Prostate gland (tissue), 2 donors: Measurements from ENCODE around the gene FYTTD1. TPM values are rescaled to one million over a fixed set of nuclear protein-coding genes. Genes with fewer than 3 reads are reported as not detected.

Source experiments
- DNase-seq: peaks from one replicate; pipeline ENCODE4 v3.0.0-alpha.2; 2019; ENCODE audit warnings: low spot score
- H3K27ac ChIP-seq, 2 donors: fragments of 200-600 bp; sonication (generic); 2 replicates each; pipeline ENCODE4 v1.5.1; 2017 to 2019
- H3K27me3 ChIP-seq: fragments of 200-600 bp; sonication (generic); replicated peaks from 2 replicates; pipeline ENCODE4 v1.5.1; 2019; ENCODE audit not compliant: insufficient read depth
- H3K36me3 ChIP-seq, 2 donors: fragments of 200-600 bp; sonication (generic); 1 replicate in 1 of 2; 2 replicates in 1 of 2; pipeline versions ENCODE4 v1.5.1 to v1.8.1; 2017 to 2019
- H3K4me1 ChIP-seq: fragments of 200-600 bp; sonication (generic); replicated peaks from 2 replicates; pipeline ENCODE4 v1.5.1; 2019
- H3K4me3 ChIP-seq, 2 donors: fragments of 200-600 bp; sonication (generic); 2 replicates each; pipeline ENCODE4 v1.5.1; 2017 to 2019
- H3K9me3 ChIP-seq: fragments of 200-600 bp; sonication (generic); 2 replicates; pipeline ENCODE4 v1.5.1; 2017
- CTCF ChIP-seq, 4 experiments: fragments of 200-600 bp in 2 of 4; fragments of 450-650 bp in 2 of 4; sonication (generic) in 2 of 4; IDR thresholded peaks; 1 replicate in 3 of 4; 2 replicates in 1 of 4; pipeline ENCODE4 v1.5.1; 2016 to 2019; ENCODE audit warnings: antibody characterized with exemption in 4 of 4, mild to moderate bottlenecking in 2 of 4, moderate library complexity in 2 of 4
- POLR2A ChIP-seq: fragments of 450-650 bp; IDR thresholded peaks from one replicate; pipeline ENCODE4 v1.6.1; 2016; ENCODE audit warnings: antibody characterized with exemption, mild to moderate bottlenecking
- POLR2AphosphoS5 ChIP-seq: sonication (generic); formaldehyde crosslinking; IDR thresholded peaks from one replicate; pipeline ENCODE4 v1.6.1; 2017; ENCODE audit warnings: antibody characterized with exemption
- WGBS: methylation state at CpG from one replicate; pipeline ENCODE4 v1.1.5; 2018; 5-methylcytosine and 5-hydroxymethylcytosine counted together
- intact Hi-C: fragments of 100-400 bp; cut with DNase I; formaldehyde crosslinking; loops from one replicate; pipeline ENCODE4 v1.14.2; 2022
- total RNA-seq, 2 donors: library from RNA; depleted of rRNA; stranded (reverse); fragments of >200 nt; gene quantifications; one replicate each; pipeline ENCODE4 v1.1.0, GENCODE V29; 2016

FYTTD1 gene
- total RNA-seq, 2 donors from 2014 or later = 27.7 to 69.5 TPM

DNA sequence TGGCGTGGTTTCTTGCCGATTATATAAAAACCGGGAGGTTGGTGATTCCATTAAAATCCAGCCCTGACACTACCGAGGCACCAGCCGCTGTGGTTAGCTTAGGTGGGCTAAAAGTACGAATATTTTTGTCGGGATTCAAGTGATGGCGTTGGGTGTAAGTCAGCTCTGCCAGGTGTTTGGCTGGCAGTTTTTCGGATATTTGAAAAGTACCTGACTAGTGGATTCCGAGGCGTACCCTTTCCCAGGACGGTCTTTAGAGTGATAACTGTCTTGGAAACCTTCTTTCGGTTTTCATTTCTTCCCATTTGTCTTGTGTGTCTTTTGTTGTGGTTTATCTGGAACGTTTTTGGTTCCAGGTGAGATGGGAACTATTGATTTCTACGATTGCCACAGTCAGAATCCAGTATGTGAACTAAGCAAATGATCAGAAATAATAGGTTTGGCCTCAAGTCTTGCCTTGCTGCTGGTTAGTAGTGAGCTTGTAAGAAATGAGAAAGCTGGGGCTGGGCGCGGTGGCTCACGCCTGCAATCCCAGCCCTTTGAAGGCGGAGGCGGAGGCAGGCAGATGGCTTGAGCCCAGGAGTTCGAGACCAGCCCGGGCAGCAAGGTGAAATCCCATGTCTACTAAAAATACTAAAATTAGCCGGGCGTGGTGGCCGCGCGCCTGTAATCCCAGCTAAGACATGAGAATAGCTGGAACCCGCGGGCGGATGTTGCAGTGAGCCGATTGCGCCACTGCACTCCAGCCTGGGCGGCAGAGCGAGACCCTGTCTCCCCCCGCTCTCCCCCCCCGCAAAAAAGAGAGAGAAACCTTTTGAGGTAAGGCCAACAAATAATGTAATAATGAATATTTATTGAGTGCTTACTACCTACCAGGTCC, 1.4 kb downstream of the FYTTD1 start:
- Histone ChIP-seq H3K4me1 (peaks cover 7% of the 10 kb centered on the region), H3K36me3 (no peaks in the 10 kb centered on the region), H3K9me3 (no peaks in the 10 kb centered on the region), H3K27me3 (no peaks in the 10 kb centered on the region), H3K27ac (peak overlapping the region; percentile 92), H3K4me3 (peak overlapping the region; percentile 65 to 81)
- WGBS = 3% methylated on average over 36 of the region's 36 CpGs
- intact Hi-C loops = no loop called here
- TF ChIP-seq POLR2A (peak; percentile 37), CTCF (IDR thresholded peaks at IDR 0.05) (peak in 1 of 4 experiments; percentile 18), POLR2AphosphoS5 (peak; percentile 6)
- DNase-seq = peak; percentile 23

DNA sequence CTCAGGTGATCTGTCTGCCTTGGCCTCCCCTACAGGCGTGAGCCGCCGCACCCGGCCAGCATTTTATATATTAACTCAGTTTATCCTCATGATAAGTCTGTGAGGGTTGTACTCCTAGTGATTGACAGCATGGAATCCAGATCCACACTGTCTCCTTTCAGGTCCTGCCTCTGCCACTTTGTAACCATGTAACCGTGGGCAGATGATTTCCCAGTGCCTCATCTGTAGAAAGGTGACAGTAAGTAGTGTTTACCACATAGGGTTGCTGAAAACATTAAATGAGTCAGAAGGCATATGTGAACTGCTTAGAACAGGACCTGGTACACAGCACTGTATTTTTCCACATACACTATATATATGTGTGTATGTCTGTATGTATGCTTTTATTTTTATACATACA, 2.4 kb downstream of the FYTTD1 start:
- WGBS = 81% methylated on average over 5 of the region's 5 CpGs
- peak overlapping the region in 1 of 2 donors; percentile 92 for H3K27ac ChIP-seq
- H3K4me3 ChIP-seq = no peak overlapping the region
- no peaks in the 10 kb centered on the region for H3K36me3 ChIP-seq
- peaks cover 7% of the 10 kb centered on the region for H3K4me1 ChIP-seq
- no peaks in the 10 kb centered on the region for H3K27me3 ChIP-seq
- intact Hi-C loops = no loop called here
- no peak for DNase-seq
- TF ChIP-seq POLR2AphosphoS5 = no peak
- no peaks in the 10 kb centered on the region for H3K9me3 ChIP-seq

GRCh38 chr3:197753263-197753662, 3.6 kb downstream of the FYTTD1 start:
- Histone ChIP-seq H3K27ac (no peak overlapping the region), H3K9me3 (no peaks in the 10 kb centered on the region)

DNA sequence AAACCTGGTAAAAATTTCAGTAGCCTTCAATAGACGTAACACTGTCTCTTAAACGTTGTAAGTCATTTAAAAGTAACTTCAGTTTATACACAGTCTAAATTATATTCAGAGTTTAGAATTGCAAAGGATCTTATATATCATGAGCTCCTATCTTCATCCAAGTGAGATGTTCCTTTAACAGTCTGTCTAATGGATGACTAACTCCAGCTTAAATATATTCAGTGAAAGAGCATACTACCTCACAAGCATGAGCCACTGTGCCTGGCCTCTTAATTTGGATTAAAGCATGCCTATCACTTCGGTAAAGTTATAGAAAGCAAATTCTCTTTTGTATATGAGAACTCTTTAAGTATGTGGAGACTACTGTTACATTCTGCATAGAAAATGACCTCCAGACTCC, 7.0 kb downstream of the FYTTD1 start:
- Histone ChIP-seq H3K4me3 (no peak overlapping the region), H3K27me3 (no peaks in the 10 kb centered on the region), H3K27ac (no peak overlapping the region), H3K36me3 (no peaks in the 10 kb centered on the region), H3K4me1 (peaks cover 4% of the 10 kb centered on the region), H3K9me3 (no peaks in the 10 kb centered on the region)
- DNase-seq = no peak
- TF ChIP-seq CTCF (IDR thresholded peaks at IDR 0.05) (no peak), POLR2A (no peak), POLR2AphosphoS5 (no peak)
- WGBS = 80% methylated on average over 3 of the region's 3 CpGs
- intact Hi-C loops = no loop called here

More at GRCh38 chr3:197753263-197753662, 3.6 kb downstream of the FYTTD1 start:
- 94% methylated on average over 3 of the region's 3 CpGs for WGBS
- H3K27me3 ChIP-seq = no peaks in the 10 kb centered on the region
- H3K4me3 ChIP-seq = no peak overlapping the region
- TF ChIP-seq POLR2A (no peak), POLR2AphosphoS5 (no peak), CTCF (IDR thresholded peaks at IDR 0.05) (no peak)
- peaks cover 7% of the 10 kb centered on the region for H3K4me1 ChIP-seq
- intact Hi-C loops = no loop called here
- no peaks in the 10 kb centered on the region for H3K36me3 ChIP-seq
- DNase-seq = no peak

DNA sequence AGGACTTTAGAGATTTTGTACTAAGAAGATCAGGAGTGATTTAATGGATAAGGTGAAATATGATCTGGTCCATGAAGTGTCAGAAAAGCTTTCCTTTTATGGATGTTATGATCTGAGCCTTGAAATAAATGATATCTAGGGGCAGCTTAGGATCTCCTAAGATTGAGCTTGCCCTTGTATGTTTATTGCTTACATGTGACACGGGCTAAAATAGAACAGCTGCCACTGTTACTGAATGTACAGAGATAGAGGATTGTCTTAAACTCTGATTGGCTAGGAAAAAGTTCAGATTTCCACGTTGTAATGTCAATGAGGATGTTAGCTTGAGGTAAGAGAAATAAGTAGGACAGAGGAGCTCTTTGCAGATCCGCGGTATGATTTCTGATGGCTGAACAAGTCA, 8.8 kb downstream of the FYTTD1 start:
- WGBS = 84% methylated on average over 4 of the region's 4 CpGs
- H3K9me3 ChIP-seq = no peaks in the 10 kb centered on the region
- intact Hi-C loops = no loop called here
- DNase-seq = no peak
- H3K4me3 ChIP-seq = no peak overlapping the region
- H3K27ac ChIP-seq = no peak overlapping the region
- no peaks in the 10 kb centered on the region for H3K4me1 ChIP-seq
- TF ChIP-seq POLR2AphosphoS5 = no peak
- no peak for TF ChIP-seq POLR2A
- no peak for TF ChIP-seq CTCF (IDR thresholded peaks at IDR 0.05)
- H3K36me3 ChIP-seq = no peaks in the 10 kb centered on the region
- no peaks in the 10 kb centered on the region for H3K27me3 ChIP-seq
